ENCODE measurements around the gene HKDC1. TPM values are rescaled to one million over a fixed set of nuclear protein-coding genes. Genes with fewer than 3 reads are reported as not detected.

The HKDC1 gene
- total and polyA plus RNA-seq, 10 of the 15 experiments (the other 5 are each of a cell fraction or from before 2014, with no cell fraction given), result 0.04 to 0.34 (median 0.13) TPM; not detected in 5

- no peak overlapping the region for H3K4me2 ChIP-seq (ENCODE audit: control insufficient read depth, insufficient read depth)
- FAIRE-seq (no peak), DNase-seq (ENCODE audit: low read depth, low spot score) (no peak), ATAC-seq (no peak)
- H3K79me2 ChIP-seq (ENCODE audit: control insufficient read depth, insufficient read depth, low read length), result no peaks in the 10 kb centered on the region
- RAD21 ChIA-PET (ENCODE audit: unreplicated experiment), result no interaction called here
- WGBS (ENCODE audit: insufficient coverage, insufficient replicate concordance, low lambda C conversion rate, missing lambda C conversion rate), result 37% methylated on average over 2 of the region's 2 CpGs
- peaks cover 0 to 5% of the 10 kb centered on the region in 2 experiments; a peak in 2 of 4 replicates for H3K27me3 ChIP-seq (replicated peaks in 1 of 2; ENCODE audit: control insufficient read depth in 2 of 2, insufficient read depth in 2 of 2, low read length in 1 of 2)
- H3K27ac ChIP-seq (ENCODE audit: control insufficient read depth, insufficient read depth), result no peak overlapping the region
- BruUV-seq (replicated peaks), result no TSS peak
- in situ Hi-C loops (cut with MboI) (no loop called here), intact Hi-C loops (cut with micrococcal nuclease; ENCODE audit: unreplicated experiment) (no loop called here)
- SMC1A ChIA-PET (ENCODE audit: uncharacterized antibody, unreplicated experiment), result no interaction called here
- H3K36me3 ChIP-seq (ENCODE audit: control insufficient read depth in 2 of 2, insufficient read depth in 2 of 2, low read length in 1 of 2), result no peaks in the 10 kb centered on the region
- H3K9ac ChIP-seq (ENCODE audit: control insufficient read depth, insufficient read depth, low read length), result no peak overlapping the region
- H4K20me1 ChIP-seq (ENCODE audit: control insufficient read depth, insufficient read depth), result no peaks in the 10 kb centered on the region
- CTCF ChIA-PET, result interaction anchor here (1.5 kb wide), 1 partner anchor 8 kb away, joined by 4 read pairs; the partner anchor contains the start of gene HK1
- no peak for TF ChIP-seq POU2F2 (IDR thresholded peaks at IDR 0.05; ENCODE audit: borderline replicate concordance, low read depth, low read length)
- H3K4me3 ChIP-seq, result no peak overlapping the region
- no peaks in the 10 kb centered on the region for H3K9me3 ChIP-seq (replicated peaks; ENCODE audit: control insufficient read depth, insufficient read depth, low read length)
- no peak overlapping the region for H2AFZ ChIP-seq (ENCODE audit: control insufficient read depth, low read depth, low read length)
- H3K4me1 ChIP-seq (ENCODE audit: control insufficient read depth, insufficient read depth, low read length), result no peaks in the 10 kb centered on the region
- POLR2A ChIA-PET, result no interaction called here
Measured at GRCh38 chr10:69269761-69270160, 49.6 kb downstream of the HKDC1 start.

GRCh38 chr10:69270990-69271389, 50.9 kb downstream of the HKDC1 start:
- in situ Hi-C loops (cut with MboI) (no loop called here), intact Hi-C loops (cut with micrococcal nuclease; ENCODE audit: unreplicated experiment) (no loop called here)
- FAIRE-seq (no peak), DNase-seq (ENCODE audit: low read depth, low spot score) (no peak), ATAC-seq (no peak)
- H3K9me3 ChIP-seq (replicated peaks; ENCODE audit: control insufficient read depth, insufficient read depth, low read length), result no peaks in the 10 kb centered on the region
- no peak overlapping the region for H3K4me3 ChIP-seq
- BruUV-seq (replicated peaks), result no TSS peak
- POLR2A ChIA-PET, result interaction anchor here (0.7 kb wide), 1 partner anchor 16 kb away, joined by 3 read pairs; no protein-coding TSS in a partner anchor
- RAD21 ChIA-PET (ENCODE audit: unreplicated experiment), result no interaction called here
- H3K9ac ChIP-seq (ENCODE audit: control insufficient read depth, insufficient read depth, low read length), result no peak overlapping the region
- SMC1A ChIA-PET (ENCODE audit: uncharacterized antibody, unreplicated experiment), result no interaction called here
- 48% methylated on average over 3 of the region's 3 CpGs for WGBS (ENCODE audit: insufficient coverage, insufficient replicate concordance, low lambda C conversion rate, missing lambda C conversion rate)
- H4K20me1 ChIP-seq (ENCODE audit: control insufficient read depth, insufficient read depth), result no peaks in the 10 kb centered on the region
- H3K4me2 ChIP-seq (ENCODE audit: control insufficient read depth, insufficient read depth), result no peak overlapping the region
- CTCF ChIA-PET, result no interaction called here
- no peak overlapping the region; the same call in 1 of the 2 replicates for H2AFZ ChIP-seq (ENCODE audit: control insufficient read depth, low read depth, low read length)
- H3K27ac ChIP-seq (ENCODE audit: control insufficient read depth, insufficient read depth), result no peak overlapping the region
- H3K27me3 ChIP-seq (replicated peaks in 1 of 2; ENCODE audit: control insufficient read depth in 2 of 2, insufficient read depth in 2 of 2, low read length in 1 of 2), result peaks cover 0 to 5% of the 10 kb centered on the region in 2 experiments; a peak in 1 of 4 replicates
- no peaks in the 10 kb centered on the region for H3K36me3 ChIP-seq (ENCODE audit: control insufficient read depth in 2 of 2, insufficient read depth in 2 of 2, low read length in 1 of 2)
- no peaks in the 10 kb centered on the region for H3K79me2 ChIP-seq (ENCODE audit: control insufficient read depth, insufficient read depth, low read length)
- H3K4me1 ChIP-seq (ENCODE audit: control insufficient read depth, insufficient read depth, low read length), result no peaks in the 10 kb centered on the region
- no peak for TF ChIP-seq USF2 (IDR thresholded peaks at IDR 0.05; ENCODE audit: borderline replicate concordance, low read depth, low read length)
- no peak for TF ChIP-seq SKIL (IDR thresholded peaks at IDR 0.05; ENCODE audit: low read depth, poor library complexity, severe bottlenecking)
- no peak for TF ChIP-seq CHD1 (IDR thresholded peaks at IDR 0.05; ENCODE audit: low read depth, low read length)
- no peak for TF ChIP-seq ZNF622 (IDR thresholded peaks at IDR 0.05)
- no peak for TF ChIP-seq KLF5 (IDR thresholded peaks at IDR 0.05; ENCODE audit: partially characterized antibody)
- TF ChIP-seq EGR1 (IDR thresholded peaks at IDR 0.05; ENCODE audit: borderline replicate concordance in 1 of 2, low read depth in 2 of 2, low read length in 2 of 2), result no peak
- TF ChIP-seq BMI1 (IDR thresholded peaks at IDR 0.05; ENCODE audit: borderline replicate concordance), result no peak
- no peak for TF ChIP-seq ZNF687 (IDR thresholded peaks at IDR 0.05)
- TF ChIP-seq RAD21 (IDR thresholded peaks at IDR 0.05; ENCODE audit: insufficient read depth, low read depth, low read length), result no peak
- no peak for TF ChIP-seq KDM1A (IDR thresholded peaks at IDR 0.05; ENCODE audit: borderline replicate concordance)

Measured in GM12878 (cell line).